AG04450 (cell line): ENCODE measurements around the gene GRN. TPM values are rescaled to one million over a fixed set of nuclear protein-coding genes. Genes with fewer than 3 reads are reported as not detected.
A peak's percentile ranks its signal among the peaks of the same experiment; 100 is the strongest.

Experiments used
- CTCF ChIA-PET: fragments of 300-600, 350-600 bp; formaldehyde crosslinking; extraction: SDS; loops from one replicate; lab custom pipeline; 2022; ENCODE audit warnings: antibody characterized with exemption, inconsistent platforms; lab: Charles Lee
- POLR2A ChIA-PET: fragments of 350-600 bp; formaldehyde crosslinking; extraction: SDS; loops from one replicate; lab custom pipeline; 2021; ENCODE audit warnings: antibody characterized with exemption, inconsistent platforms; lab: Yijun Ruan, JAX
- DNase-seq: peaks from one replicate; pipeline ENCODE4 v3.0.0-alpha.2; 2011; ENCODE audit warnings: low read depth, low spot score
- H3K27ac ChIP-seq: one replicate; pipeline ENCODE4 v1.5.1; 2012; ENCODE audit warnings: low read depth, low read length, control low read depth
- H3K27me3 ChIP-seq: one replicate; pipeline ENCODE4 v1.6.0; 2012; ENCODE audit warnings: low read length; ENCODE audit not compliant: control insufficient read depth, insufficient read depth
- H3K4me3 ChIP-seq: 2 replicates; pipeline ENCODE4 v1.5.1; 2011; ENCODE audit warnings: mild to moderate bottlenecking, low read depth, low read length, control low read depth
- H3K9me3 ChIP-seq: 2 replicates; pipeline ENCODE4 v1.5.1; 2012; ENCODE audit warnings: low read length; ENCODE audit not compliant: control insufficient read depth, insufficient read depth
- CTCF ChIP-seq: IDR thresholded peaks from 2 replicates; pipeline ENCODE4 v1.5.1; 2011; ENCODE audit warnings: low read depth, low read length, control low read depth, inconsistent platforms
- polyA plus RNA-seq: library from polyadenylated mRNA; depleted of rRNA; stranded (reverse); fragments of >200 nt; gene quantifications from 2 replicates; pipeline ENCODE4 v1.2.3, GENCODE V29; 2011

Gene GRN
- polyA plus RNA-seq, 1 experiment = 203 TPM

GRCh38 chr17:44360144-44360533 is 15.0 kb downstream of the GRN start:
- CTCF ChIA-PET = interaction anchor here (0.6 to 1.3 kb wide), 3 partner anchors 9 to 150 kb away, joined by 3 to 6 read pairs (median 3); partner anchors contain the start of gene GRN
- Histone ChIP-seq H3K27me3 (peaks cover 2% of the 10 kb centered on the region), H3K4me3 (no peak overlapping the region), H3K27ac (no peak overlapping the region), H3K9me3 (no peaks in the 10 kb centered on the region; the same call in 1 of the 2 replicates)
- POLR2A ChIA-PET = interaction anchor here (2.5 kb wide), 1 partner anchor 15 kb away, joined by 10 read pairs; the partner anchor contains the start of gene GRN
- TF ChIP-seq CTCF = no peak
- no peak for DNase-seq

GRCh38 chr17:44360826-44361225 is 15.7 kb downstream of the GRN start:
- H3K27ac ChIP-seq = no peak overlapping the region
- CTCF ChIA-PET = no interaction called here
- POLR2A ChIA-PET = interaction anchor here (2.5 kb wide), 1 partner anchor 16 kb away, joined by 10 read pairs; the partner anchor contains the start of gene GRN
- TF ChIP-seq CTCF = no peak
- no peaks in the 10 kb centered on the region for H3K9me3 ChIP-seq
- DNase-seq = peak; percentile 32
- H3K27me3 ChIP-seq = peaks cover 7% of the 10 kb centered on the region
- peak overlapping the region; percentile 20; the same call in 1 of the 2 replicates for H3K4me3 ChIP-seq

GRCh38 chr17:44361292-44362260 is 16.5 kb downstream of the GRN start:
- H3K4me3 ChIP-seq = peak overlapping the region; percentile 71
- DNase-seq = no peak
- H3K27me3 ChIP-seq = peaks cover 14% of the 10 kb centered on the region
- no peaks in the 10 kb centered on the region for H3K9me3 ChIP-seq
- CTCF ChIA-PET = interaction anchor here (0.6 to 2.0 kb wide), 3 partner anchors 8 to 276 kb away, joined by 3 to 7 read pairs (median 7); no protein-coding TSS in a partner anchor
- H3K27ac ChIP-seq = no peak overlapping the region
- POLR2A ChIA-PET = interaction anchor here (0.6 to 2.5 kb wide), 2 partner anchors 16 to 439 kb away, joined by 6 to 10 read pairs; partner anchors contain the start of gene GRN
- TF ChIP-seq CTCF = no peak

GRCh38 chr17:44362459-44362948 is 17.4 kb downstream of the GRN start:
- peak overlapping the region; percentile 71 for H3K4me3 ChIP-seq
- no peak for DNase-seq
- no peaks in the 10 kb centered on the region for H3K9me3 ChIP-seq
- no peak overlapping the region for H3K27ac ChIP-seq
- H3K27me3 ChIP-seq = peaks cover 18% of the 10 kb centered on the region
- no peak for TF ChIP-seq CTCF
- ChIA-PET POLR2A (interaction anchor here (2.5 kb wide), 1 partner anchor 17 kb away, joined by 10 read pairs; the partner anchor contains the start of gene GRN), CTCF (interaction anchor here (0.6 to 2.4 kb wide), 10 partner anchors 9 to 275 kb away, joined by 3 to 18 read pairs (median 6); no protein-coding TSS in a partner anchor)
